ENCODE results near the gene TM9SF1.

TM9SF1 gene

DNA sequence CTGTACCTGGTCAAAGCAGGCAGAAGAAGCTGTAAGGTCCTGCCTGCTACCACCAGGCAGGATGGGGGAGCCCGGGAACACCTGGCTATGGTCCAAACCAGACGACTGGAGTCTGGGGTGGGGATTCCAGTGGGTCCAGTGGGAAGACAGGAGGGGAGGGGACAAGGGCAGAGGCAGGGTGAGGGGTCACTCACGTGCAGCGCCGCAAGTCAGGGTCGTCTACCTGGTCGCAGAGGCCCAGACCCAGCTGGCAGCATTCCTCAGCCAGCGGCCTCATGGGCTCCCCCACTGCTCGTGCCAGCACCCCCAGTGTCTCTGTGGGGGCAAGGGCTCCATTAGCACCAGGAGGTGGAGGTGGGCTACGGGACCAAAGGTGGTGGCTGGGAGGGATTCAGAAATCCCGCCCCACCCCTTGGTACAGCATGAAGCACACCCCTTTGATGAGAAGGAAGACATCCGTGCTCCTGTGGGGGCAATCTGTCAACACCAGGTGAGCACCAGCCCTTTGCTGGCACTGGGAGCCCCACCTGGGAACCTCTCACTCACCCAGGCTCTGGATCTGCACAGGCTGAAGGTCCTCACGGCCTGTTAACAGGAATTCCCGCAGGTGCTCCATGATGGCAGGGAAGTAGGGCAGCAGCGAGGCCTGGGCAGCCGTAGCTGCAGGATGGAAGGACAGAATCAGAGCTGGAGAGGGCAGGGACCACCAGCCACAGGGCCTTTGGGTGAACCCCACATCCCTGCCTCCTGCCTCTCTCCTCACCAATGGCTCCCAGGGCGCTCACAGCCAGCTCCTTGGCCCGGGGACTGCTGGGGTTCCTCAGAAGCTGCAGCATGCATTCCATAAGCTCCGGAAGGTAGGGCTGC, 10.9 kb downstream of the TM9SF1 start:
- Histone ChIP-seq H3K56ac (ENCODE audit: low read length) (no peak overlapping the region), H2BK5ac (ENCODE audit: low read length) (no peak overlapping the region), H2BK15ac (replicated peaks; ENCODE audit: low read depth) (no peak overlapping the region), H3K4me3 (ENCODE audit: low read length) (no peak overlapping the region), H4K5ac (ENCODE audit: low read length) (no peak overlapping the region), H3K4me1 (ENCODE audit: control insufficient read depth, low read depth, low read length) (peaks cover 6% of the 10 kb centered on the region), H3K27ac (ENCODE audit: low read depth, low read length) (no peak overlapping the region), H2BK120ac (ENCODE audit: low read depth, low read length) (no peak overlapping the region), H3K4ac (ENCODE audit: low read depth, low read length) (no peak overlapping the region), H3K36me3 (ENCODE audit: control insufficient read depth, insufficient read depth, low read length) (peaks cover 21% of the 10 kb centered on the region), H3K23ac (ENCODE audit: low read length) (no peak overlapping the region), H3K9ac (ENCODE audit: low read length) (no peak overlapping the region), H4K8ac (ENCODE audit: low read depth, low read length) (no peak overlapping the region), H3K79me2 (ENCODE audit: control insufficient read depth, insufficient read depth, low read length) (peaks cover 11% of the 10 kb centered on the region), H3K79me1 (ENCODE audit: low read length) (peaks cover 12% of the 10 kb centered on the region), H3K18ac (ENCODE audit: low read length) (no peak overlapping the region), H3K27me3 (ENCODE audit: insufficient read depth, low read length, poor library complexity) (no peaks in the 10 kb centered on the region), H3K4me2 (ENCODE audit: low read length) (no peak overlapping the region), H2AK5ac (ENCODE audit: low read length) (no peak overlapping the region)
- DNase-seq, result no peak
- WGBS (ENCODE audit: extremely low coverage, insufficient coverage, low lambda C conversion rate), result no CpG with 5 or more reads among the region's 19 CpGs

DNA sequence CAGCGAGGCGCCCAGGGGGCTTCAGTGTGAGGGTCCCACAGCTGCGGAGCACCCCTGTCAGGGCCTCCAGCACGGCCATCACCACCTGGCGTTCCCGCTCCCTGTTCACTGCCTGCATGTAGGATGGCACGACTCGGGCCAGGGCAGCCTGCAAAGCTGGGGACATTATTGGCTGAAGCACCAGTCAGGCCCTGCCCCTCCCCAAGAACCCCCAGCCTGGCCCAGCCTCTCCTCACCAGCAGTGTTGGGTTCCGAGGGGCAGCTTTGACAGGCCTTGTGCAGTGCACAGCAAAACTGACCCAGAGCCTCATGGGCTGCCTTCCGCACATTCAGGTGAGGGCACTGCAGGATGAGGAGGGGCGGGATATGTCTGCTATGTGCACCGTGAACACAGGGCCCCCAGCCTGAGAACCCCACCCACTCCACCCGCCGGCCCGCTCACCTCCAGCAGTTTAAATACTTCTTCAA, 12.2 kb downstream of the TM9SF1 start:
- H3K23ac ChIP-seq (ENCODE audit: low read length), result no peak overlapping the region
- H3K4me1 ChIP-seq (ENCODE audit: control insufficient read depth, low read depth, low read length), result peaks cover 4% of the 10 kb centered on the region
- no peak overlapping the region for H3K4me3 ChIP-seq (ENCODE audit: low read length)
- H3K79me1 ChIP-seq (ENCODE audit: low read length), result peaks cover 12% of the 10 kb centered on the region
- no peak overlapping the region for H2BK5ac ChIP-seq (ENCODE audit: low read length)
- peaks cover 21% of the 10 kb centered on the region for H3K36me3 ChIP-seq (ENCODE audit: control insufficient read depth, insufficient read depth, low read length)
- no peaks in the 10 kb centered on the region for H3K27me3 ChIP-seq (ENCODE audit: insufficient read depth, low read length, poor library complexity)
- H4K5ac ChIP-seq (ENCODE audit: low read length), result no peak overlapping the region
- no peak overlapping the region for H3K56ac ChIP-seq (ENCODE audit: low read length)
- H3K9ac ChIP-seq (ENCODE audit: low read length), result no peak overlapping the region
- no peak overlapping the region for H3K18ac ChIP-seq (ENCODE audit: low read length)
- no peak overlapping the region for H4K8ac ChIP-seq (ENCODE audit: low read depth, low read length)
- DNase-seq, result no peak
- H3K27ac ChIP-seq (ENCODE audit: low read depth, low read length), result no peak overlapping the region
- no CpG with 5 or more reads among the region's 15 CpGs for WGBS (ENCODE audit: extremely low coverage, insufficient coverage, low lambda C conversion rate)
- no peak overlapping the region for H3K4ac ChIP-seq (ENCODE audit: low read depth, low read length)
- H3K4me2 ChIP-seq (ENCODE audit: low read length), result no peak overlapping the region
- H2BK120ac ChIP-seq (ENCODE audit: low read depth, low read length), result no peak overlapping the region
- H2BK15ac ChIP-seq (replicated peaks; ENCODE audit: low read depth), result no peak overlapping the region
- peaks cover 11% of the 10 kb centered on the region for H3K79me2 ChIP-seq (ENCODE audit: control insufficient read depth, insufficient read depth, low read length)
- no peak overlapping the region for H2AK5ac ChIP-seq (ENCODE audit: low read length)

DNA sequence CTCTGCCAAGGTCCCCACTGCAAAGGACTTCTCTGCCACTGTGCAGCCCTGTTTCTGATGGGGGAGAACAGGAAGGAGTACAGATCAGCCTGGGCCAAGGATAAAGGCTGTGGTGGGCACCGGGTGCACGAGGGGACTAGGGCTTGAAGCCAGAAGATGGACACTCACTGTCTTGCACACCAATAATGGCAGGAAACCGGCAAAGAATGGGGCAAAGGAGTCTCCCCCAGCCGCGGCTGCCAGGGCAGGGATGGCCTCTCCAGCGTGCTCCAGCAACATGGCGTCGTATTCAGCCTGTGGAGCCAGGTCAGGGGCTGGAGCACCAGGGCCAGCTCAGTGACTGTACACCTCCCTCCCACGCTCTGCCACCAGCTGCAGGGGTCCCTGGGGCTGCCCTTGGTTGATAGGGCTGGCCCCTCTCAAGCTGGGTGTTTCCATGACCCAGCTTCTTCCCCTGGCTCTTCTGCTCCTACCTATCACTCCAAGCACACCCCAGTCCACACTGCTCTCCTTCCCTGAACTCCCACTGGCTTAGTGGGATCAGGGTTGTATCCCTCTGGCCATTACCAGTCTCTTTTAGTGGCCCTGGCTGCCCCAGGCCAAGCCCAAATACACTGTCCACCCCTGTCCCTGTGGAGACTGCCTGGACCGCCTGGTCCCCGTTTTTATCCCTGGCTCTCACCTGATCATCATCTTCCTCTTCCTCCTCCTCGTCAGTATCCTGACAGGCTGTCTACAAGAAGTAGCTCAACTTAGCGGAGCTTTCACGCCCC, 12.9 kb downstream of the TM9SF1 start:
- H3K56ac ChIP-seq (ENCODE audit: low read length), result no peak overlapping the region
- peaks cover 21% of the 10 kb centered on the region for H3K36me3 ChIP-seq (ENCODE audit: control insufficient read depth, insufficient read depth, low read length)
- no peak overlapping the region for H4K5ac ChIP-seq (ENCODE audit: low read length)
- no peak overlapping the region for H3K23ac ChIP-seq (ENCODE audit: low read length)
- no peak overlapping the region for H3K18ac ChIP-seq (ENCODE audit: low read length)
- peaks cover 3% of the 10 kb centered on the region for H3K79me2 ChIP-seq (ENCODE audit: control insufficient read depth, insufficient read depth, low read length)
- no peak overlapping the region for H4K8ac ChIP-seq (ENCODE audit: low read depth, low read length)
- H2AK5ac ChIP-seq (ENCODE audit: low read length), result no peak overlapping the region
- H3K79me1 ChIP-seq (ENCODE audit: low read length), result peaks cover 5% of the 10 kb centered on the region
- H2BK15ac ChIP-seq (replicated peaks; ENCODE audit: low read depth), result no peak overlapping the region
- no peak overlapping the region for H3K4me3 ChIP-seq (ENCODE audit: low read length)
- no CpG with 5 or more reads among the region's 14 CpGs for WGBS (ENCODE audit: extremely low coverage, insufficient coverage, low lambda C conversion rate)
- H2BK120ac ChIP-seq (ENCODE audit: low read depth, low read length), result no peak overlapping the region
- H3K27me3 ChIP-seq (ENCODE audit: insufficient read depth, low read length, poor library complexity), result no peaks in the 10 kb centered on the region
- no peak overlapping the region for H3K4ac ChIP-seq (ENCODE audit: low read depth, low read length)
- H2BK5ac ChIP-seq (ENCODE audit: low read length), result no peak overlapping the region
- no peak overlapping the region for H3K27ac ChIP-seq (ENCODE audit: low read depth, low read length)
- no peak for DNase-seq
- no peak overlapping the region for H3K4me2 ChIP-seq (ENCODE audit: low read length)
- H3K9ac ChIP-seq (ENCODE audit: low read length), result no peak overlapping the region
- no peaks in the 10 kb centered on the region for H3K4me1 ChIP-seq (ENCODE audit: control insufficient read depth, low read depth, low read length)

- Histone ChIP-seq H2AK5ac (ENCODE audit: low read length) (no peak overlapping the region), H3K23ac (ENCODE audit: low read length) (no peak overlapping the region), H2BK5ac (ENCODE audit: low read length) (no peak overlapping the region), H3K27me3 (ENCODE audit: insufficient read depth, low read length, poor library complexity) (no peaks in the 10 kb centered on the region), H4K5ac (ENCODE audit: low read length) (no peak overlapping the region), H3K79me2 (ENCODE audit: control insufficient read depth, insufficient read depth, low read length) (no peaks in the 10 kb centered on the region), H2BK15ac (replicated peaks; ENCODE audit: low read depth) (no peak overlapping the region), H3K4me1 (ENCODE audit: control insufficient read depth, low read depth, low read length) (no peaks in the 10 kb centered on the region), H3K4me2 (ENCODE audit: low read length) (no peak overlapping the region), H3K4me3 (ENCODE audit: low read length) (no peak overlapping the region), H3K36me3 (ENCODE audit: control insufficient read depth, insufficient read depth, low read length) (peaks cover 21% of the 10 kb centered on the region), H3K56ac (ENCODE audit: low read length) (no peak overlapping the region), H3K79me1 (ENCODE audit: low read length) (peaks cover 1% of the 10 kb centered on the region), H2BK120ac (ENCODE audit: low read depth, low read length) (no peak overlapping the region), H3K27ac (ENCODE audit: low read depth, low read length) (no peak overlapping the region), H3K4ac (ENCODE audit: low read depth, low read length) (no peak overlapping the region), H3K18ac (ENCODE audit: low read length) (no peak overlapping the region), H4K8ac (ENCODE audit: low read depth, low read length) (no peak overlapping the region), H3K9ac (ENCODE audit: low read length) (no peak overlapping the region)
- DNase-seq, result no peak
- no CpG with 5 or more reads among the region's 19 CpGs for WGBS (ENCODE audit: extremely low coverage, insufficient coverage, low lambda C conversion rate)
These were observed 13.7 kb downstream of the TM9SF1 start for GRCh38 chr14:24181371-24182077.

DNA sequence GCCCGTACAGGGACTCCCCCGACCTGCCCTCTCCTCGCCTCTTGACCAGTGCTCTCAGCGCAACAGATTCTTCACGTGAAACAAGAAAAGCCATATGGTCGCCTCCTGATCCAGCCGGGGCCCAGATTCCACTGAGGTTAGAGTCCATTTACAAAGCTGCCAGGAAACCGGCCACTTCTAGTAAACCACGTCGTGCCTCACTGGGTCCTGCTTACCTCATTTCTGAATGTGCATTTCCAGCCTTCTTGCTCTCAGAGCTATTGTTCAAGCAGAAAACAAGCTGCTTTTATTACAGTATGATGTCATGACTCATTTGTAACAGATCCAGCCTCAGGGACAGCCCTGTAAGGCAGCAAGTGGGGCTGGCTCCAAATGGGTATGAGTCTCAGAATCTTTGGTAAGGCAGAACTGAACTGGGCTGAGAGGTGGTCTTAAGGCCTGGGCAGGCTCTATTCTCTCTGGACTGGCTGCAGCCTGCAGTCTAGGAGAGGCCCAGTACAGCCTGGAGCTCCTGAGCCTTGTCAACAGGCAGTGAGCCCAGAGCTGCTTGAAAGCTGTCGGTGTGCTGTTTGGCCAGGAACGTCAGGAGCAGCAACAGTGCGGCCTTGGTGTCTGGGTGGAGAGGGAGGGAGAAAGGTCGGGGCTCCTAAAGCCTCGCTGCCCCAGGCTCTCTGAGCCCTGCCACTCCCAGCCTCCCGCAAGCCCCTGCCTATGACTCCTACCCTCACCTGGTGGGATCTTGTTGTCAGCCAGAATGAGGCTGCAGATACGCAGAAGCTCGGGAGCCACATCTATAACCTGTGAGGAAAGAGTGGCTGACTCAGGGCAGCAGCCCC, 15.1 kb downstream of the TM9SF1 start:
- H2BK120ac ChIP-seq (ENCODE audit: low read depth, low read length), result no peak overlapping the region
- H2BK5ac ChIP-seq (ENCODE audit: low read length), result no peak overlapping the region
- H3K56ac ChIP-seq (ENCODE audit: low read length), result no peak overlapping the region
- no peak overlapping the region for H2BK15ac ChIP-seq (replicated peaks; ENCODE audit: low read depth)
- H3K36me3 ChIP-seq (ENCODE audit: control insufficient read depth, insufficient read depth, low read length), result peaks cover 15% of the 10 kb centered on the region
- H3K79me1 ChIP-seq (ENCODE audit: low read length), result no peaks in the 10 kb centered on the region
- no peak overlapping the region for H3K18ac ChIP-seq (ENCODE audit: low read length)
- no peaks in the 10 kb centered on the region for H3K27me3 ChIP-seq (ENCODE audit: insufficient read depth, low read length, poor library complexity)
- DNase-seq, result no peak
- WGBS (ENCODE audit: extremely low coverage, insufficient coverage, low lambda C conversion rate), result no CpG with 5 or more reads among the region's 18 CpGs
- H3K4me2 ChIP-seq (ENCODE audit: low read length), result no peak overlapping the region
- no peak overlapping the region for H3K23ac ChIP-seq (ENCODE audit: low read length)
- H4K8ac ChIP-seq (ENCODE audit: low read depth, low read length), result no peak overlapping the region
- no peak overlapping the region for H3K4ac ChIP-seq (ENCODE audit: low read depth, low read length)
- no peak overlapping the region for H2AK5ac ChIP-seq (ENCODE audit: low read length)
- H3K4me1 ChIP-seq (ENCODE audit: control insufficient read depth, low read depth, low read length), result no peaks in the 10 kb centered on the region
- no peak overlapping the region for H3K27ac ChIP-seq (ENCODE audit: low read depth, low read length)
- H3K79me2 ChIP-seq (ENCODE audit: control insufficient read depth, insufficient read depth, low read length), result no peaks in the 10 kb centered on the region
- H3K9ac ChIP-seq (ENCODE audit: low read length), result no peak overlapping the region
- H3K4me3 ChIP-seq (ENCODE audit: low read length), result no peak overlapping the region
- H4K5ac ChIP-seq (ENCODE audit: low read length), result no peak overlapping the region
